GM19035 (cell line): Measurements from ENCODE around the gene PDPK1.
"Not testable (repeated sequence)": the region's sequence is repeated elsewhere in the genome, so short reads cannot be mapped to it uniquely, and the experiment has no call there.

Experiments
- ATAC-seq: cut with Tn5 transposase; IDR thresholded peaks from one replicate; pipeline ENCODE4 v1.9.1; 2021; ENCODE audit not compliant: unreplicated experiment

Gene PDPK1

DNA sequence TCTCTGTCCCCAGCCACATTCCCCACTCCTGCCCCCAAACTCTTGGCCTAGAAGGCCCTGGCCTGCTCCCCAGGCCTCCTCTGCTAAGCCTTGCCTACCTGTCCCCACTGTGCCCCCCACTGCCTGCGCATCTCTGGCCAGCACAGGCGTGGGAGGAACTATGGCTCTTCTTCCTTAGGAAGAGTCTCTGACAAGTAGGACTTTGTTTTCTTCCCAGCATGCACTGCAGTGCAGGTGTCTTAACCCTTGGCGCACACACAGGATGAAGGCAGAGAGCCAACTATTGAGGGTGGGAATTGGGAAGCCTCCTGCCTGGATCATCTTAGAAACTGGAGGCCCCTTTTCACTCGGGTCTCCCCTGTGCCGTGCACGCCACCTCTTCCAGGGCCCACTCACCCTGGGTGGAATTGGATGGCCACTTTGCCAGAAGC, 14.0 kb upstream of the PDPK1 start:
- ATAC-seq, result no peak

DNA sequence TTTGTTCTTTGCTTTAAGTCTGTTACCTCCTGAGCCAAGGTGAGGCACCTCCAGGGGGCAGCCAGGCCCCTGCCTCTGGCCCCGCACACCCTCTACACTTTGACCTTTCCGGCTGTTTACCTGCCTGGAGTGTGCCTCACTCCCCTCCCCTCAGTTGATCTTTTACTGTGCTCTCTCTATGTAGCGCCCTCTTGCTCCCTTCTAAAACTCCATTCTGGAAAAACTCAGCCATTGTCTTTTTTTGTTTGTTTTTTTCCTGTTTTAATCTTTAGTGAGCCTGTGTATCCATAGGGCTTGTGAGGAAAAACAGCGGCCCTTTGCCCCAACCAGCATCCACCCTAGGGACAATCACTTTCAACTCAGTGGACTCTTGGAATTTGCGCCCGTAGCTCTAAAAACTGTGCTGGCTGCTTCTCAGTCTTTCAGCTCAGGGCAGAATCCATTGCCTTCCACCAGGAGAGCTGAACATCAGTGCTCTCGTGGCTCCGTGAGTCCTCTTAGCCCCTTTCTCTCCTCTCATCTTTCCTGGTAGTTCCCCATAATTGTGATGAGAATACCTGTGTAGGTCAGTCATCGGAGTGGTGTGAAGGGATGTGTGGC, 13.4 kb upstream of the PDPK1 start:
- no peak for ATAC-seq

DNA sequence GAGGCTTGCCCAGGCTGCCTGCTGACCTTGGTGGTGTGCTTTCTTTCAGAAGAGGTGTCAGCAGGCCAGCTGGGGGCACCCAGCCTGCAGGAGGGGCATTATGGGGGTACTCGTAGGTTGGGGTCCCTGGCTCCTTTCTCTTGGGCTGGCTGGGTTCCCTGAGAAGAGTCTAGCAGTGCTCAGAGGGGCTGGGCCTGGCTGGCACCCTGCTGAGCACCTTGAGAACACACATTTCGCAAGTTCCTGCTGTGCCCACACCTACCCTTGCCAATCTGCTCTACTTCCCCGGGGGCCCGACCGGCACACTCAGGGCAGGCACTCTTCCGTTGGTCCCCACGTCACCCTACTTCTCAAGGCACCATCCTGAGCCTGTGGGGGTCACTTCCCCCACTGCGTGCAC, 11.7 kb upstream of the PDPK1 start:
- no peak for ATAC-seq

DNA sequence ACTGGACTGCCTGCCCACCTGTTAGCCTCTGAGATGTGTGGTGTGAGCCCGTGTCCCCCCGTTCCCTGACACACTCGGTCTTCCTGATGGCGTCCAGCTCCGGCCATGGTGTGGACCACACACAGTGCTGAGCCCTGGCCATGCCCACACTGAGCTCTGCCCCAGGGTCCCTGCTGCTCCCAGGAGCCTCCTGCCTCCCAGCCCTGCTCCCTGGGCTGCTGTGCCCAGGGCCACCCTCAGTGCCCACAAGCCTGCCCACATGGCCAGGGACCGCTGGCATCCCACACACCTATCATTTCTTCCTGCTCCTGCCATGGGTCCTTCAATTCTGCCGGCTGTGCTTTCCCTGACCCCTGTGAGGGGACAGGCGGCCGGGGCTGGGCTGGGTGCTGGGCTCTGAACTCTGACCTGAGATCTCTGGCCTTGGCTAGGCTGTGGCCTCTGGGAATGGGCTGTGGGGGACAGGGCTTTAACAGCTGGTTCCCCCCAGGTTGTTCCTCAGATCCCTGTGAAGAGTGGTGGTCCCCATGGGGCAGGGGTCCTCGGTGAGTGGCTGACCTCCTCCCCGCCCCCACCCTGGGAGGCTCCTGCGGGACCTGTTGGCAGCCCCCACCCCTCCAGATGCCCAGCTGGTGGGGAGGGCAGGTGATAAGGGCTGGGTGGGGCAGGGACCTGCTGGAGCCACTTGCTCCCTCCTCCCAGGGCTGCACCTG, 10.6 kb upstream of the PDPK1 start:
- no peak for ATAC-seq

DNA sequence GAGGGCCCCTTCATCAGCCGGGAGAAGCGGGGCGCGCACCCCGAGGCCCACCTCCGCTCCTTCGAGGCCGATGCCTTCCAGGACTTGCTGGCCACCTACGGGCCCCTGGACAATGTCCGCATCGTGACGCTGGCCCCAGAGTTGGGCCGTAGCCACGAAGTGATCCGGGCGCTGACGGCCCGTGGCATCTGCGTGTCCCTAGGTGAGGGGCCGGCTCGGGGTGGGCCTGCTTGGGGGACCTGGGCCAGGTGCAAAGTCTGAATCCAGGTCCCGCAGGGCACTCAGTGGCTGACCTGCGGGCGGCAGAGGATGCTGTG, 10.1 kb upstream of the PDPK1 start:
- ATAC-seq, result no peak

DNA sequence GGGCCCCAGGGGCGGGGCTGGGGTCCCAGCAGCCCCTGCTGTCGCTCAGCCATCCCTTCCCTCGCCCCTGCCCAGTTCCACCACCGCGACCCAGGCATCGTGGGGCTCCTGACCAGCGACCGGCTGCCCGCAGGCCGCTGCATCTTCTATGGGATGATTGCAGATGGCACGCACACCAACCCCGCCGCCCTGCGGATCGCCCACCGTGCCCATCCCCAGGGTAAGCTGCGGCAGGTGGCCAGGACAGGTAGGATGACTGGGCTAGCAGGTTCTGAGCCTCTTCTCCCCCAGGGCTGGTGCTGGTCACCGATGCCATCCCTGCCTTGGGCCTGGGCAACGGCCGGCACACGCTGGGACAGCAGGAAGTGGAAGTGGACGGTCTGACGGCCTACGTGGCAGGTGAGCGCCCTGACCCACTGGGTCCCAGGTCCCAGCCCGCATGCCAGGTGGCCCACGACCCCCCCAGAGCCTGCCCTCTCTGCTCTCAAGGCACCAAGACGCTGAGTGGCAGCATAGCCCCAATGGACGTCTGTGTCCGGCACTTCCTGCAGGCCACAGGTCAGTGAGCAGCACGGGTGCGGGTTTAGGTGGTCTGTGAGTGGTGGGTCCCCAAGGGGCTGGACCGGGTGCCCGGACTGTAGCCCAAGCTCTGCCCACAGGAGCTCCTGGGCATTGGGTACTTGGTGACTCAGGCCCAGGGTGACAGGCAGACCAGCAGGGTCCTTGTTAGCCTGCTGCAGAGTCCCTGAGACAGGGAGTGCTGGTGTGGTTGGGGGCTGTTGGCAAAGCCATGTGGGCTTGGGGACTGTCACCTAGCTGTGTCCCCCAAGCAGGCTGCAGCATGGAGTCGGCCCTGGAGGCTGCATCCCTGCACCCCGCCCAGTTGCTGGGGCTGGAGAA, 9.4 kb upstream of the PDPK1 start:
- ATAC-seq, result no peak

DNA sequence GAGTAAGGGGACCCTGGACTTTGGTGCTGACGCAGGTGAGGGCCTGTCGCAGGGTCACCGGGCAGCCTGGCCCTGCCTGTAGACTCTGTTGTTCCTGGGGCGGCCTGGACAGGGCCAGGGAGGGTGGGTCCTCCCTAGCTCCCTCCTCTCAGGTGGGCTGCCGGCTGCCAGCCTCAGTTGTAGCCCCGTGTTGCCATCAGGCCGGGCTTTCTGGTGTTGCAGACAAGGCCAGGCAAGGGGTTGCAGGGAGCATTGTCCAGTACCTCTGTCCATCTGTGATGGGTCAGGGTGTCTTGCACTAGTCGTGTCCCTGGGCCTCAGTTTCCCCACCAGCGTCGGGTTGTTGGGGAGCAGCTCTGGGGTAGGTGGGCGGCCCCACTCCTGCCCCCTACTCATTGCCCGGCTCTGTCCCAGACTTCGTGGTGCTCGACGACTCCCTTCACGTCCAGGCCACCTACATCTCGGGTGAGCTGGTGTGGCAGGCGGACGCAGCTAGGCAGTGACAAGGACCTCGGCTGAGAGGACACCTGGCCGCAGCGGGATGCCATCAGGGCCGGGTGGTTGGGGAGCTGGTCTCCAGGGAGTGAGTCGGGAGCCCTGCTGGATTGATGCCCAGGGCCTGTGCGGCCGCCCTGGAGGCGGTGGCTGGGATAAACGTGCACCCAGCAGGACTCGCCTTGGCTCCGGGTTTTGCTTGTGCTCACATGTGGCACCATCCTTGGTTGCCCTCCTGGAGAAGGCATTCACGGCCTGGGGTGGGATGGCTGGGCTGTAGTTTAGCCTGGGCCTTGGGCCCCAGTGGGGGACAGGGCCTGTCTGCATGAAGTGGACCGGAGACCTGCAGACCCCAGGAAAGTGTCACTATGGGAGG, 8.5 kb upstream of the PDPK1 start:
- no peak for ATAC-seq

DNA sequence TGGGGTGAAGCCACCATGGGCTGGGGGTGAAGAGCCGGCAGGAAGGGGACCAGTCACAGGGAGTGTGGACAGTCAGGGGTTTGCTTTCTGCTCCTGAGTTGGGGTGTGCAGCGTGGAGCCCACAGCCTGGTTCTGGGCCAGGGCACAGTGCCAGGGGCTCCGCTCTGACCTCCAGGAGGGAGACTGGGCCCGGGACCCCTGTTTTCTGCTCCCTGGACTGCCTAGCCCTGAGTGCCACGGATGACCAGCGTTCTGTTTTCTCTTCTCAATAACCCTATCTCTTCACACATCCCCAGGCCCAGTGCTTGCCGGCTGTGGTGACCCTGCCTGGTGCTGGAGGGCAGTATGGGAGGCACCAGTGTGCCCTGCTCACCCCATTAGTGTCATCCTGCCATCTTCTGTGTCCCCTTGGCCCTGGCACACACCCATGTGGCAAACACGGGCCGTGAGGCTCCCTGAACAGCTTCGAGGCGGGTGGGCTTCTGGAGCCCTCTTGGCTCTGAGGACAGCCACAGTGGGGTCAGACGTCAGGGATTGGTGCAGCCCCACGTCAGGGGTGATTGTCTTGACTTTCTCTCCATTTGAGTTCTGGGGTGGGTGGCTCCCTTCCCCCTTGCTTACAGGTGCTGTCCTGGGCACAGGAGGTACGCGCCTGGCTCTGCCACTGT, 7.7 kb upstream of the PDPK1 start:
- no peak for ATAC-seq

DNA sequence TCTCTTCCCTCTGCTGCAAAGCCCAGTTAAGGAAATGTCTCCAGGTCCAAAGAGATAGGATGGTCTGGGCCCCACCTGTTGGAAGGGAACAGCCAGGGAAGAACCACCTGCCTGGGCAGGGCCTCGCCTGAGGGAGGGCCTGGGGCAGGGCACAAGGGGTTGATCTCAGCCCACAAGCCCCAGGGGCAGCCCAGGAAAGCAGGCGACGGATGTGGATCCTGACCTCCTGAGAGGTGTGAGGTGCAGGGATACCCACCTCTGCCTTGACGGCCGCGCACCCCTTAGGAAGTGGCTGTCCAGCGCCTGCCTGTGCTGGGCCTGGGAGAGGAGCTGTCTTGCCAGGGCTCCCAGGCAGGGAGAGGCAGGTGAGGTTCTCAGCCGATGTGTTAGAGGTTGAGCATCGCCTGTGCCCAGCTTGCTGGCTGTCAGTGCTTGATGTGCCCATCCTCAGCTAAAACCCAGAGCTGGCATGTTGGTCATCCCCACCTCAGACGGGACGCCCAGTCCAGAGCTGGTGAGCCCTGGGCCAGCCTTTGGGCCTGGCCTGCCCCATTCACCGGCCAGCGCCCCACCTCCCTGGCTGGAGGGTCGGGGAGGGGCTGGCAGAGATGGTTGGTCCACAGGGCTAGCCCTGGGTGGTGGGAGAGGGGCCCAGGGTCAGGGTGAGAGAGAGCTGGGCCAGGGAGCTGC, 7.0 kb upstream of the PDPK1 start:
- ATAC-seq, result no peak

DNA sequence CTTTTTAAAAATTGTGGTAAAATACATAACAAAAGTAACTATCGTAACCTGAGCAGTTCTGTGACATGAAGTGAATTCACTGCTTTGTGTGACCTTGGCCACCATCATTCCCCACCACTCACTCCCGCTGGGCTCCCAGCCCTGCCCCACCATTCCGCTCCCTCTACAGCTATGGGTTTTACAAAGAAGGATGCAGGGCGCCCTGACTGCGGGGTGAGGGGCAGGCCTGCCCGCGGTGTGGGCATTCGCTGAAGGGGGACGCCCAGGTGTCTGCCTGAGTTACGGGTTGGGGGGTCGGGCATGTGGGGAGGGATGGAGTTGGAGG, 6.5 kb upstream of the PDPK1 start, which contains the start of gene CEMP1:
Gene CEMP1, minus strand, starts transcription at position 38 of the 325 bp plus-strand sequence. CDS start 335 bp downstream, outside the sequence.
- peak; percentile 10 for ATAC-seq

DNA sequence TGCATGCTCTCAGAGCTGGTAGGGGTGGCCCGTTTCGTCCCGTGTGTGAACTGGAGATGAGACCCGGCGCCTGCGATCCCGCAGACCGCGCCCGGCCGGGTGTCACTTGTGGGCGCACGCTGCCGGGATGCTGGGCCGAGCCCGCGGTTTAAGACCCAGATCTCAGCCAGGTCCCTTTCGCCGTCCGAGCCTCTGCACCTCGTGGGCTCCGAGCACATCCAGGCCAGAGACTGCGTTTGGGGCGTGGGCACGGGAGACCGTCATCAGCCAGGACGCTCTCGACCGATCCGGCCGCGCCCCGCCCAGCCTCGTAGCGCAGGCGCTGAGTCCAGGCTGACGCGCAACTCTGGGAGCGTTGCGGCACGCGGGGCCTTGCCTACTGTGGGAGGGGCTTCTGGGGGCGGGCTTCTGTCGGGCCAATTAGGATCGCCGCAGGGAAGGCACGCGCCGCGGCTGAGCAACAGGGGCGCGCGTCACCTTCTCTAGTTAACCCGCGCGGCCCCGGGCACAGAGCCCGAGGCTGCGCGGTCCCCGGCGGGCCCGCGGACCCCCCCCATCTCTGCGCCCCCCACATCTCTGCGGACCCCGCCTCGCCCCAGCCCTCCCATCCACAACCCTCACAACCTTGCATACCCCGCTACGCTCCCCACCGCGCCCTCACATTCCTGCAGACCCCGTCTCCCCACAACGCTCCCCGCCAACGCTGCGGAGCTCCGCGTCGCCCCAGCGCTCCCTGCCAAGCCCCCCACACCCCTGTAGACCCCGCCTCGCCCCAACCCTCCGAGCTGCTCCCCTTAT, 5.9 kb upstream of the PDPK1 start:
- peak; percentile 78 for ATAC-seq

DNA sequence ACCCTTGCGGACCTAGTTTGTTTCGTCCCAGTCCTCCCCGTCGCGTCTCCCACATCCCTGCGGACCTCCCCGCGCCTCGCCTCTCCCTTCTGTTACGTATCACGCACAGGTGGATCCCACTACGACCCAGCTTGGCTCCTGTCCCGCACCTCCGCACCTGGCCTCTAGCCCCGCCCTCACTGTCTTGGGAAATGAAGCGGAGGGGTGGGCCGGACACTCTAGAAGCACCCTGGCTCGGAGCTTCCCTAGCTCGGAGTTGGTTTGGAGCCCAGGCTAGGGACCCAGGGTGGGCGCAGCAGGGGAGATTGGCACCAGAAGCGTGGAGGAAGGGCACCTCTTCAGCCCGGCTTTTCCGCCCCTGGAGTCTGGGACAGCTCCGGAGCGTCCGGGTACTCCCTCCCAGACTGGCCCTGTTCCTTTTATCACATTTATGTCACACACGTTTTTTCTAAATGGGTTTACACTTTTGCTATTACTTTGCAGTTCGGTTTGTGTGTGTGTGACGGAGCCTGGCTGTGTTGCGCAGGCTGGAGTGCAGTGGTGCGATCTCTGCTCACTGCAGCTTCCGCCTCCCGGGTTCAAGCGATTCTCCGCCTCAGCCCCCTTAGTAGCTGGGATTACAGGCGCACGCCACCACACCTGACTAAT, 5.2 kb upstream of the PDPK1 start:
- no peak for ATAC-seq

DNA sequence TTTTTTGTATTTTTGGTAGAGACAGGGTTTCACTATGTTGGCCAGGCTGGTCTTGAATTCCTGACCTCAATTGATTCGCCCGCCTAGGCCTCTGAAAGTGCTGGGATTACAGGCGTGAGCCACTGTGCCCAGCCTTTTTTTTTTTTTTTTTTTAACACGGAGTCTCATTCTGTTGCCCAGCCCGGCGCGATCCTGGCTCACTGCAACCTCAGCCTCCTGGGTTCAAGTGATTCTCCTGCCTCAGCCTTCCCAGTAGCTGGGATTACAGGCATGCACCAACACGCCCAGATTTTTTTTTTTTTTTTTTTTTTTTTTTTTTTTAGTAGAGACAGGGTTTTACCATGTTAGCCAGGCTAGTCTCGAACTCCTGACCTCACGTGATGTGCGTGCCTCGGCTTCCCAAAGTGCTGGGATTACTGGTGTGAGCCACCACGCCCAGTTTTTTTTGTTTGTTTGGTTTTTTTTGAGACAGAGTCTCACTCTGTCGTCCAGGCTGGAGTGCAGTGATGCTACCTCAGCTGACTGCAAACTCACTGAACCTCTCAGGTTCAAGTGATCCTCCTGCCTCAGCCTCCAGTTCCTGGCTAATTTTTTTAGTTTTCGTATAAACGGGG, 4.6 kb upstream of the PDPK1 start:
- ATAC-seq, result not testable (repeated sequence)

DNA sequence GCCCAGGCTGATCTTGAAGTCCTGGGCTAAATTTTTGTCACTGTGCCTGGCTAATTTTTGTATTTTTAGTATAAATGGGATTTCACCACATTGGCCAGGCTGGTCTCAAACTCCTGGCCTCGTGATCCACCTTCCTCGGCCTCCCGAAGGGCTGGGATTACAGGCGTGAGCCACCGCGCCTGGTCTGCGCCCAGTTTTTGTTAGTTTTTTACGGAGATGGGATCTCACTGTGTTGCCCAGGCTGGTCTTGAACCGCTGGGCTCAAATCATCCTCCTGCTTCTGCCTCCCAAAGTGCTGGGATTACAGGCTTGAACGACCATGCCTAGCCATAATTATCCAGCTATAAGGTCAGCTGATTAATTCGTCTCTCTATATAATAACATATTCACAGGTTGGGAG, 3.9 kb upstream of the PDPK1 start:
- ATAC-seq, result no peak

DNA sequence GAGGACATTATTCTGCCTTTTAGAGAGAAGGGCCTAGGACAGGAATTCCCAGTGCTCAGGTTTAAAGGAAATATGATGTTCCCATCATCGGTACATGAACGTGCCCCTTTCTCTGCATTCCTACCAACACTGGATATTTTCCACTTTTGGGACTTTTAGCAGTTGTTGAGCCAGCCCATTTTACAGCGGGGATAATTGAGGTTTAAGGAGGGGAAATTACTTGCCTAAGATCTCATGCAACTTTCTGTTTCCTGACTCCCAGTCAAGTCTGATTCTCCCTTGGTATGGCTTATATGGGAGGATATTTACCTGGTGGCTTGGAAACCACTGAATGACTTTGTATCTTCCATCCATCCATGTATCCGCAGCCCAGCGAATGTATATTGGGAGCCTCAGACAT, 3.5 kb upstream of the PDPK1 start:
- not testable (repeated sequence) for ATAC-seq

DNA sequence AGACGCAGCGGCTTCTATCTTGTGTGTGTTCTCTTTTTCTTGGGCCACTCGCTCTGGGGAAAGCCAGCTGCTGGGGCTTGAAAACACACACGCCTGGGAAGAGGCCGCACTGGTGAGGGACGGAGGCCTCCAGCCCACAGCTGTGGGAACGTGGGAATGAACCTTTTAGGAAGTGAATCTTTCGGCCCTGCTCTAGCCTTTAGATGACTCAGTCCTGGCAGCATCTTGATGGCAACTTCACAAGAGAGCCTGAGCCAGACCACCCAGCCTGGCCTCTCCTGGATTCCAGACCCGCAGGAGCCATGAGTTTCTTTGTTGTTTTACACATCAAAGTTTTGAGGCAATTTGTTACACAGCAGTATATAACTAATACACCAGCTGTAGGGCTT, 2.2 kb upstream of the PDPK1 start:
- no peak for ATAC-seq

DNA sequence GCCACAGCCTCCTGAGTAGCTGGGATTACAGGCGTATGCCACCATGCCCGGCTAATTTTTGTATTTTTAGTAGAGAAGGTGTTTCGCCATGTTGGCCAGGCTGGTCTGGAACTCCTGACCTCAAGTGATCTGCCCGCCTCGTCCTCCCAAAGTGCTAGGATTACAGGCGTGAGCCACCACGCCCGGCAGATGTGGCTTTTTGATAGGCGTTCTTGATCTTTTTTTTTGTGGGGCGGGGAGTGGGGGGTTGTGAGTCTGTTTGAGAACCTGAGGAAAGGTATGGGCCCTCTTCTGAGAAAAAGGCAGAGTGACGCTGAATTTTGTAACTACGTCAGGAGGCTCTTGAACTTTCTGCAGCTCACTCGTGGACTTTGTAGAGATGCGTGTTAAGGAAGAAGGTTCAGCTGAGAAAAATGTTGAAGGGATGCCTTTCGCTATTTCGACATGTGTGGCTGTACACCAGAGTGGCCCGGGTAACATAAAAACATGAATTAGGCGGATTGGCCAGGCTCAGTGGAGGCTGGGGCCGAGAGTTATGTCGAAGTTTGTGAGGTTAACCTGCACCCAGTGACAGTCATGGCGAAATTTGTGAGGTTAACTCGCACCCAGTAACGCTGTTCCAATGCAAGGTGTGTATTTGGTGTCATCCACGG, 1.5 kb downstream of the PDPK1 start:
- not testable (repeated sequence) for ATAC-seq
